DMS53 treated with DMSO at 0.1 percent for 48 hours (cell line): ENCODE results near the gene SDCBP2.
"Not testable (repeated sequence)": the region's sequence is repeated elsewhere in the genome, so short reads cannot be mapped to it uniquely, and the experiment has no call there.

Source experiments
- DNase-seq: peaks from one replicate; lab custom pipeline; 2025; ENCODE audit not compliant: unreplicated experiment; lab: John Stamatoyannopoulos, UW

SDCBP2 gene

GRCh38 chr20:1360094-1360846, 31.3 kb upstream of the SDCBP2 start:
- DNase-seq = no peak

GRCh38 chr20:1357921-1358671, 29.2 kb upstream of the SDCBP2 start:
- DNase-seq = no peak

GRCh38 chr20:1353956-1354355, 25.0 kb upstream of the SDCBP2 start:
- DNase-seq = no peak

GRCh38 chr20:1346315-1346969, 17.5 kb upstream of the SDCBP2 start:
- no peak for DNase-seq

GRCh38 chr20:1345756-1346093, 16.8 kb upstream of the SDCBP2 start:
- no peak for DNase-seq

GRCh38 chr20:1345030-1345755, 16.3 kb upstream of the SDCBP2 start:
- DNase-seq = no peak

- not testable (repeated sequence) for DNase-seq
Observed at GRCh38 chr20:1343446-1344124, 14.6 kb upstream of the SDCBP2 start.

- DNase-seq = no peak
Observed at GRCh38 chr20:1341561-1342265, 12.8 kb upstream of the SDCBP2 start.

- DNase-seq = no peak
Observed at GRCh38 chr20:1338801-1339200, 9.9 kb upstream of the SDCBP2 start.

GRCh38 chr20:1338096-1338495, 9.2 kb upstream of the SDCBP2 start:
- DNase-seq = no peak

GRCh38 chr20:1337441-1337840, 8.5 kb upstream of the SDCBP2 start:
- DNase-seq = no peak

- no peak for DNase-seq
Observed at GRCh38 chr20:1336699-1337367, 7.9 kb upstream of the SDCBP2 start.

GRCh38 chr20:1335961-1336698, 7.2 kb upstream of the SDCBP2 start:
- DNase-seq = no peak

GRCh38 chr20:1334761-1335160, 5.8 kb upstream of the SDCBP2 start:
- DNase-seq = no peak

- no peak for DNase-seq
Observed at GRCh38 chr20:1334370-1334731, 5.4 kb upstream of the SDCBP2 start.

GRCh38 chr20:1333462-1334369, 4.8 kb upstream of the SDCBP2 start:
- no peak for DNase-seq

GRCh38 chr20:1332749-1333300, 3.9 kb upstream of the SDCBP2 start:
- no peak for DNase-seq
